Measurements from ENCODE around the gene DAD1. TPM values are rescaled to one million over a fixed set of nuclear protein-coding genes. Genes with fewer than 3 reads are reported as not detected.
"Not testable (repeated sequence)": the region's sequence is repeated elsewhere in the genome, so short reads cannot be mapped to it uniquely, and the experiment has no call there.

DAD1 gene
- polyA plus RNA-seq, 3 donors from 2014 or later, result 602 to 622 (median 602) TPM

DNA sequence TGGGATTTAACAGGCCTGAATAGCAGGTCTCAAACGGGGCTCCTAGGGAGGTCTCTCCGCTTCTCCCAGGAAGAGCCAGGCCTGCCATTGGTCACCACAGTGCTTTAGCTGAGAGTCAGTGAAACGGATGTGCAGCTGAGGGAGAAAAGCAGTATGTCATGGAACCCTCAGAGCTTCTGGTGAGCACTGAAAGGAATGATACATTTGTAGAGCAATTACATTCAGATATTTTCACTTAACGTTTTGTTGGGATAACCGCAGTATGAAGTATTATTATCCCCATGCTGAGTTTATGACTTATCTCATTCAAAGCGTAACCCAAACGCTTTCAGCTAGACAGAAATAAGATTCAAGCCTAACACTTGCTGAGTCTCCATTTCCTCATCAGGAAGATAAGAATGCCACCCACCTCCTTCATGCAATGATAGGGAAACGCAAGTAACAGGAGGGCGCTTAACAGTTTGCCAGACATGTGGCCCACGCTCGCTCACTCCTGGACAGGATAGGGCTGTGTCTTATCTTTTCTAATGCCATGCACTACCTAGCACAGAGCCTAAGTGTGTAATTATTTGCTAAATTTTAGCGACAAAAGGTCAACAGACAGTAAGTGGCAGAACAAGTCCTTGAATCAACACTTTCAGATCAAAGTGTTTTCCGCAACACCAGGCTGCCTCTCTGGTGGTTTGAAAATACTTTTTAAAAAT lies 28.2 kb downstream of the DAD1 start:
- peak; percentile 38 to 49 (median 41) for DNase-seq
- peaks cover 0 to 4% (median 2%) of the 10 kb centered on the region in 6 donors for H3K9me3 Mint-ChIP-seq
- peaks cover 16 to 46% (median 35%) of the 10 kb centered on the region in 3 donors for H3K27me3 Mint-ChIP-seq (ENCODE audit: low read depth in 3 of 3)
- peaks cover 98 to 100% of the 10 kb centered on the region in 2 donors for H3K4me1 Mint-ChIP-seq
- peak overlapping the region; percentile 99 to 100 (median 100) for H3K27ac Mint-ChIP-seq
- H3K4me3 Mint-ChIP-seq, result peak overlapping the region; percentile 68 to 84 (median 76)
- H3K36me3 Mint-ChIP-seq, result peaks cover 0 to 3% (median 0%) of the 10 kb centered on the region in 3 donors

DNA sequence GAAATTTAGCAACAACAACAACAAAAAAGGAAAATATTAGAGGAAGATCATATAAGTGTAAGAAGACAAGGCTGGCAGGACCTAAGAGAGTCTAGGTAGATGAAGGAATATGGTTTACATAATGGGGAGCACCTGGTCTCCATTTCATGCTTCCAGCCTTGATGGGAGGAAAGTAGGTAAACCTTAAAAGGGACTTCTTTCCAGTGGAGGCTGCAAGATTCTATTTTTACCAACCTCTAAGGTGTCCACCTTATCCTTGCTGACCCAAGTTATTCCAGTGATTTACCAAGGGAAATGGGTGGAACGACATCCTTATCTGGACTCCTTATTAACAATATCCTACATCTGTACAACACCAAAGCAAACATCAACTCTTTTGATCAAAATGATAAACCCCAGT lies 30.0 kb downstream of the DAD1 start:
- Mint-ChIP-seq H3K4me3 (peak overlapping the region; percentile 80 to 85 (median 82)), H3K27me3 (ENCODE audit: low read depth in 3 of 3) (peaks cover 19 to 48% (median 38%) of the 10 kb centered on the region in 3 donors), H3K9me3 (peaks cover 0 to 4% (median 2%) of the 10 kb centered on the region in 6 donors), H3K27ac (peak overlapping the region; percentile 99 to 100 (median 100)), H3K4me1 (peaks cover 94 to 96% of the 10 kb centered on the region in 2 donors), H3K36me3 (peaks cover 0 to 3% (median 0%) of the 10 kb centered on the region in 3 donors)
- no peak for DNase-seq

DNA sequence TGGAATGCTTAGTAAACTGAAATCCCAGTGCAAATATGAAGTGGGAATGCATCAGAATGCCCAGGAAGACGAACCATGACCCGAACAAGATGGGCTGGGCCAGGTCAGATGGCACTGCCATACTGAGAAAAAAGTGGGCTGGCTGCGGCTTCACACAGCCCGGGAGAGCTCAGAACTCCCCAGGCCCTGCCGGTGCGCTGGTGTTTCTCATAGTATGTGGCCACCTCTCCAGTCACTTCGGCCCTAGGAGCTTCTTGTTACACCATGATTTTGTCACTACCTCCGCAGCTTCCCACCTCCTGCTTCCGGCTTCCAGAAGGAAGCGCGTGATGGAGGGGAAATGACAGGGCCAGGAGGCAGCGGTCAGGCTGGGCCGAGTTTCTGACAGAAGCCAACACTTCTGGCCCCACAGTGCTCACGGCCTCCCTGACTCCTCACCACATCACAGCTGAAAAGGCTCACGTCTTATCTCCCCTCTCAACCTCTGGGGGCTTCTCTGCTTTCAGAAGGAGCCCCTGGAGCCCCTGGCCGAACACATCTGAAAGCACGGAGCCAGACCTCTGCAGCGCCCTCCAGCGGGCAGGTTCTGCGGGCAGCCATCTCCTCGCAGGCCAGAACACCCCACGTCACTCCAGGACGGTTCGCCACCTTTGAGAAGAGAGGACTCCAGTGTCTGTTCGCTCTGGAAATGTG lies 30.7 kb downstream of the DAD1 start:
- H3K4me1 Mint-ChIP-seq, result peaks cover 93 to 96% of the 10 kb centered on the region in 2 donors
- H3K27ac Mint-ChIP-seq, result peak overlapping the region; percentile 99 to 100 (median 100)
- H3K9me3 Mint-ChIP-seq, result peaks cover 0 to 4% (median 2%) of the 10 kb centered on the region in 6 donors
- DNase-seq, result peak; percentile 73 to 77 (median 75)
- peaks cover 21 to 48% (median 38%) of the 10 kb centered on the region in 3 donors for H3K27me3 Mint-ChIP-seq (ENCODE audit: low read depth in 3 of 3)
- H3K4me3 Mint-ChIP-seq, result peak overlapping the region; percentile 80 to 85 (median 82)
- peaks cover 0 to 3% (median 0%) of the 10 kb centered on the region in 3 donors for H3K36me3 Mint-ChIP-seq

DNA sequence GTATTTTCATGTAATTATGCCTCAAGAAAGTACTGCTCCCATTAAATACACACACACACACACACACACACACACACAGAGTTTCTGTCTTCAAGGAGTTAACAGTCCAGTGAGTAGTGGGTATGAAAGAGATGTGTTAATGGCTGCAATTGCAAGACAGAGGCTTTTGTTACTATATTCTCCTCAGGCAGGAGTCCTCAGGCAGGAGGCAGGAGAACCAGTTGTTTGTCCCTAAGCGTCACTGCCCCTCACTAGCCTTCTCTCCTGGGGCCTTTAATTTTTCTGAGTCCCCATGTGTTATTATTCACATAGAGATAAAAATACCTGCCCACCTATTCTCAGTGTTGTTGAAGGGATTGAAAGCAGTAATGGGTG lies 31.2 kb downstream of the DAD1 start:
- H3K9me3 Mint-ChIP-seq, result peaks cover 0 to 4% (median 2%) of the 10 kb centered on the region in 6 donors
- H3K4me1 Mint-ChIP-seq, result peaks cover 90 to 96% of the 10 kb centered on the region in 2 donors
- H3K27me3 Mint-ChIP-seq (ENCODE audit: low read depth in 3 of 3), result peaks cover 21 to 48% (median 38%) of the 10 kb centered on the region in 3 donors
- peak overlapping the region; percentile 80 to 85 (median 82) for H3K4me3 Mint-ChIP-seq
- DNase-seq, result no peak
- peak overlapping the region; percentile 99 to 100 (median 100) for H3K27ac Mint-ChIP-seq
- peaks cover 0 to 4% (median 0%) of the 10 kb centered on the region in 3 donors for H3K36me3 Mint-ChIP-seq

DNA sequence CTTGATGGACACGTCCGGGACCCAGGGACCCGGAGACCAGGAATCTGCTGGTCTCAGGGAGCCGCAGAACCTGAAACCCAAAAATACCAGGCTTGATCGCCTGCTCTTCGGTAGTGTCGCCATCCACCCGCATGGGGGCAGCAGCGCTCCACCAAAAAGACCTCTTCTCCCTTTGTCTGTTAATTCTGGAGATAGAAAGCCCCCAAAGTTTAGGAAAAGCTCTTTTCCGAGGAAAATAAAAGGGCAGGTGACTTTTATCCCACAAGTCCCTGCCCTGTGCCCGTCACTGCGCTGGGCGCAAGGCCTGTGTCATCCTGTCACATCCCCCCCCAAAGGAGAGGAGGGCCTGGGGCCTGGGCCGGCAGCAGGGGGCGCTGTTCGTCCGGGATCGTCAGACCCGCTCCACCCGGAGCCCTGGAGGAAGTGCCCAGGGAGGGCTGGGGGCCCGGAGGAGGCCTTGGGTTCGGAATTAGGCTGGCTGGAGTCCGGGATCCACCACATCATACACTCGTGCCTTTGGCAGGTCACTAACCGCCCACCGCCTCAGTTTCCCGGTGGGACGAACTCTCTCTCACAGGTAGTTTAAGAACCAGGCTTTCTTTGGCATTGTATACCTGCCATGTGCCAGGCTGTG lies 31.9 kb downstream of the DAD1 start:
- Mint-ChIP-seq H3K27ac (peak overlapping the region; percentile 99 to 100 (median 100)), H3K9me3 (peaks cover 0 to 4% (median 2%) of the 10 kb centered on the region in 6 donors), H3K4me1 (peaks cover 90 to 96% of the 10 kb centered on the region in 2 donors), H3K36me3 (peaks cover 0 to 6% (median 0%) of the 10 kb centered on the region in 3 donors), H3K27me3 (ENCODE audit: low read depth in 3 of 3) (peaks cover 21 to 47% (median 38%) of the 10 kb centered on the region in 3 donors), H3K4me3 (peak overlapping the region; percentile 80 to 82 (median 81))
- DNase-seq, result peak; percentile 92 to 93 (median 92)

DNA sequence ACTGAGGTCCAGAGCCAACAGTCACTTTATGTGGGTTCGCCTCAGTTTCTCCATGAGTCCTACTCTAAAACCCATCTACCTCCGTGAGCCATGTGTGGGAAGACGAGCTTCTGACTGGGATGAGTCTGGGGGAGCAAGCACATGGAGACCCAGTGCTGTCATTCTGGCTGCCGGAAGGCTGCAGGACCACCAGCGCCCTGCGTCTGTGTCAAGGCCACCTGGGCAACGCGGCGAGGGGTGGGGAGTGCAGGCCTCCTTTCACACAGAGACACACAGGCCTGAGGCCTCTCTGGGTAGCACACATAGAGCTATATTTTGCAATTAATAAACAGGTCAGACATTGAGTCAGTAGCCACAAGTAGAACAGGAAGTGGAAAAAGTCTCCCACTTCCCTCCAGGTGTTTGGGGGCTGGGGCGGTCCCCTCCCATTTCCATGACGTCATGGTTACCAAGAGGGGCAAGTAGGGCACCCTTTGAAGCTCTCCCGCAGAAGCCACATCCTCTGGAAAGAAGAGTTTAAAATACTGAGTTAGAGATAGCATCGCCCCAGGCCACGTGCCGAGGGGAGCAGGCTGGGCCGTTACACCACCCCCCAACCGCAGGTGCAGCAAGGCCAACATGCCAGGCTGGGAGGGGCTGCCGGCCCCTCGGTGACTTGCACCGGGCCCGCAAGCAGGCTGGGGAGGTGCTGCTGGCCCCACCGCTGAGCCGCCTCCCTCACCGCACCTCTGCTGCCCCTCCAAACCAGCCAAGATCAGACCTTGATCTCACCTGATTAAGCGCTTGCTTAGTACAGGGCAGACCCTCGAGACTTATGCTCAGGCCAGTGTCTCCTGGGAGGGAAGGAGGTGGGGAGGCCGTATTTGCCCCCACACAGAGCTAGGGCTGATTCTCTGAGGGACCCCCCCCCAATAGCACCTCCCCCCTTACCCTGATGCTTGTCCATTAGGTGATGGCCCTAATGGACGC lies 32.7 kb downstream of the DAD1 start:
- peak overlapping the region; percentile 99 to 100 (median 100) for H3K27ac Mint-ChIP-seq
- H3K4me3 Mint-ChIP-seq, result peak overlapping the region; percentile 80 to 82 (median 81)
- peaks cover 90 to 96% of the 10 kb centered on the region in 2 donors for H3K4me1 Mint-ChIP-seq
- H3K9me3 Mint-ChIP-seq, result peaks cover 0 to 4% (median 2%) of the 10 kb centered on the region in 6 donors
- H3K27me3 Mint-ChIP-seq (ENCODE audit: low read depth in 3 of 3), result peaks cover 16 to 39% (median 33%) of the 10 kb centered on the region in 3 donors
- peaks cover 0 to 8% (median 2%) of the 10 kb centered on the region in 3 donors for H3K36me3 Mint-ChIP-seq
- peak; percentile 100 for DNase-seq

DNA sequence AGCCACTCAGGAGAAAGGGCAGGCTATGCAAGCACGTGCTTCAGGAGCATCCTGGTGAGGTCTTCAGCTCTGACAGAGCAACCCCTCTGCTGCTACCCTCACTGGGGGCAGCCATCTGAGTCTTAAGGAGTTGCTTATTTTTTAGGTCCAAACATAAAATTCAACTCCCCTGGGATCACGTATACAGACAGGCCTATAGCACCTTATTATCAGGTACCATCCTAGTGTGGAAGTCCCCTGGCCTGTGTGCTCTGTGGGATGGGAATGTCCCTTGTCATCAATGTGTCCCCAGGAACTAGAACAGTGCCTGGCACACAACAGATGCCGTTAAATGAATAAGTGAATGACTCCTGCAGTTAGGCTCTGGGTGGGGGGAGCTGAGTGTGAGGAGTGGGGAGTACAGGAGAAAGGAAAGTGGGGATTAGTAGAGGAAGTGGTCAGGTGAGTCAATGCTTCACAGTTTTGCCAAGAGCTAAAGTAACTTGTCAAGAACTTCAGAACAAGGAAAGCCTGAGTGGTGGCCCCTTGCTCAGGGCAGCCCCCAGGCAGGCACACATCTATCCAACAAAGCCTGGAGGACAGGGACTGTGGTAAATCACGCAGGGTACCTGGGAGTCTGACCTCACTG lies 33.5 kb downstream of the DAD1 start:
- DNase-seq, result peak in 1 of 3 donors; percentile 58
- H3K4me3 Mint-ChIP-seq, result peak overlapping the region; percentile 80 to 82 (median 81)

DNA sequence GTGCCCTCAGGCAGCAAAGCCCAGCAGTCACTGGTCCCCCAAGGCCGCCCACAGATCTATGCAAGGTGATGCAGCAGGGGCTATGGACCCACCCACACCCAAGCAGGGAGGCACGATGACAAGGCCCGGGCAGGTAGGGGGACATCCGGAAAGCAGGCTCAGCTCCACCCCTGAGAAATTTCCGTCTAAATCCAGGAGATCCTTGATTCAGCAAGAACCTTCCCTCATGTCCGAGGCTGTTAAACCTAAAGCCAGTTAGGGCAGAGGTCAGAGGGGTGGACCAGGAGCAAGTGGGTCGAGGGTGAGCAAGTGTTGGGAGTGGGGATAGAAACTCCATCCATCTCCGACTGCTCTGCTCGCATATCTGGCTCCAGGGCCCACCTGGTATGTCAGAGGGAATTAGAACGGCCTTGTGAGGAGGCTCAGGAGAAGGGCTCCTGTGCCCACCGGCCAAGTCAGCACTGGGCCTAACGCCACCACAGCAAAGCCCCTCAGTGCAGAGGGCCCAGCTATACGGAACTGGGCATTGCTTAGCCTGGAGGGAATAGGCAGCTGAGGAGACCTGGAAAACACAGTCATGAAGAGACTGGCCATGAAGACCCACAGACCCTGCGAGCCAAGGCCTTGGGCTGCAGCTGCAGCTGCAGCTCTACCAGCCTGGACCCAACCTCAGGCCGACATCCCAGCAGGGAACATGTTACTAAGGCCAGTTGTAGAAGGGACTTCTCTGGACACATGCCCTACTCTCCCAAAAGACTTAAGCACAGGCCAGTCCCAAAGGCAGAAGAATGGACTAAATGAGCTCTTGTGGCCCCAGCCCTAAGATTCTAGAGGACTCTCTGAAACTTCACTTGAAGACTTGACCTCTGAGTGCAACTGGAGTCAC lies 34.3 kb downstream of the DAD1 start:
- Mint-ChIP-seq H3K9me3 (peaks cover 0 to 4% (median 2%) of the 10 kb centered on the region in 6 donors), H3K27me3 (ENCODE audit: low read depth in 3 of 3) (peaks cover 18 to 33% (median 28%) of the 10 kb centered on the region in 3 donors)

More for the DNA sequence above, 33.5 kb downstream of the DAD1 start:
- peaks cover 90 to 96% of the 10 kb centered on the region in 2 donors for H3K4me1 Mint-ChIP-seq
- H3K27me3 Mint-ChIP-seq (ENCODE audit: low read depth in 3 of 3), result peaks cover 16 to 35% (median 29%) of the 10 kb centered on the region in 3 donors
- peaks cover 3 to 16% (median 4%) of the 10 kb centered on the region in 3 donors for H3K36me3 Mint-ChIP-seq
- peak overlapping the region; percentile 99 to 100 (median 100) for H3K27ac Mint-ChIP-seq
- H3K9me3 Mint-ChIP-seq, result peaks cover 0 to 4% (median 2%) of the 10 kb centered on the region in 6 donors

DNA sequence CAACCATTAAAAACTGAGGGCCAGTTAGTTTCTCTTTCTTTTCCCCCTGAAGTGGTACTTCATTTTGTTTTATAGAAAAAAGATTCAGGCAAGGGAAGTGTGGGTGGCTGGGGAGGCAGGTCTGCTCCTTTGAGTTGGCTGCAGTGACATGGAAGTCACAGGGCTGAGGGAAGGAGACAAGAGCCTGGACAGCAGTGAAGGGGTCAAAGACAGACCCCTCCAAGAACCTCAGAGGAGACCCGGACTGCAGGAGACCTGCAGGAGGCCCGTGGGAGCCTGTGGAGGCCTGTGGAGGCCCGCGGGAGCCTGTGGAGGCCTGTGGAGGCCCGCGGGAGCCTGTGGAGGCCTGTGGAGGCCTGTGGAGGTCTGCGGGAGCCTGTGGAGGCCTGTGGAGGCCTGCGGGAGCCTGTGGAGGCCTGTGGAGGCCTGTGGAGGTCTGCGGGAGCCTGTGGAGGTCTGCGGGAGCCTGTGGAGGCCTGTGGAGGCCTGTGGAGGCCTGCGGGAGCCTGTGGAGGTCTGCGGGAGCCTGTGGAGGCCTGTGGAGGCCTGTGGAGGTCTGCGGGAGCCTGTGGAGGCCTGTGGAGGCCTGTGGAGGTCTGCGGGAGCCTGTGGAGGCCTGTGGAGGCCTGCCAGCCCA lies 35.0 kb downstream of the DAD1 start:
- not testable (repeated sequence) for H3K9me3 Mint-ChIP-seq, DNase-seq
- H3K4me1 Mint-ChIP-seq, result peaks cover 90 to 96% of the 10 kb centered on the region in 2 donors
- H3K27ac Mint-ChIP-seq, result peak overlapping the region; percentile 98 to 100 (median 100)
- peaks cover 18 to 31% (median 28%) of the 10 kb centered on the region in 3 donors for H3K27me3 Mint-ChIP-seq (ENCODE audit: low read depth in 3 of 3)
- H3K36me3 Mint-ChIP-seq, result peaks cover 7 to 30% (median 9%) of the 10 kb centered on the region in 3 donors
- H3K4me3 Mint-ChIP-seq, result peak overlapping the region in 4 of 5 donors; percentile 7 to 42 (median 17)

More for the DNA sequence above, 34.3 kb downstream of the DAD1 start:
- Mint-ChIP-seq H3K36me3 (peaks cover 3 to 23% (median 4%) of the 10 kb centered on the region in 3 donors), H3K4me3 (peak overlapping the region in 4 of 5 donors; percentile 80 to 82 (median 82)), H3K4me1 (peaks cover 90 to 96% of the 10 kb centered on the region in 2 donors), H3K27ac (peak overlapping the region; percentile 99 to 100 (median 100))
- DNase-seq, result no peak

DNA sequence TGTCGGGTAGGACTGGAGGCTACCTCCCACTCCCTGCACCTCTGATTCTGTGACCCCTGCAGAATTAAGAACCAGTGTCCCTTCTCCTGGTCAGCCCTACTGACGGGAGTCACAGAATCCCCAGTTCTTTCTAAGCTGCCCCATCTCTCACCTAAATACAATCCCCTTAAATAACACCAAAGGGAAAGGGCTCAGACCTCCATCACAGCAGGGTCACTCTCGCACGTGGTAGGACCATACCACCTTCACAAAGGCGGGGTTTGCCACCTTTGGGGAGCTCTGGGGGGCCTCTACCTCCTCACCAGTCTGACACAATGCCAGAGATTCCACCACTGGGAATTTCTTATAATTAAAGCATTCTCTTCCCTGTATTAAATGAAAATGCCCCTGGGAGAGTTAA lies 35.6 kb downstream of the DAD1 start:
- Mint-ChIP-seq H3K4me1 (peaks cover 87 to 96% of the 10 kb centered on the region in 2 donors), H3K9me3 (peaks cover 0 to 4% (median 2%) of the 10 kb centered on the region in 6 donors), H3K36me3 (peaks cover 10 to 34% (median 13%) of the 10 kb centered on the region in 3 donors), H3K27me3 (ENCODE audit: low read depth in 3 of 3) (peaks cover 17 to 28% (median 26%) of the 10 kb centered on the region in 3 donors), H3K27ac (peak overlapping the region; percentile 98 to 100 (median 99)), H3K4me3 (peak overlapping the region in 3 of 5 donors; percentile 7 to 25 (median 9))
- no peak for DNase-seq

DNA sequence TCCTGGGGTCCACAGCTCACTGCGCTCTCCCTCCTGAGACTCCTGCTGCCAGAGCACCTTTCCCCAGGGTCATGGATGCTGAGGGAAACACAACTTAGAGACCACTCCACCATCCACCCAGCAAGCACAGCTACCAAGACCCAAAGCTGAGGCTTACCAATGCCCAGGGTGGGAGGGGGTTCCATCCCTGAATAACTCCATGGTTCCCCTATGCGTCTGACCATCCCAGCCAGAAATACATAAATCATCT lies 36.3 kb downstream of the DAD1 start:
- Mint-ChIP-seq H3K27me3 (ENCODE audit: low read depth in 3 of 3) (peaks cover 12 to 25% (median 25%) of the 10 kb centered on the region in 3 donors), H3K4me3 (peak overlapping the region in 1 of 5 donors; percentile 7), H3K27ac (peak overlapping the region; percentile 98 to 100 (median 99)), H3K4me1 (peaks cover 81 to 96% of the 10 kb centered on the region in 2 donors), H3K9me3 (peaks cover 0 to 4% (median 2%) of the 10 kb centered on the region in 6 donors), H3K36me3 (peaks cover 16 to 41% (median 20%) of the 10 kb centered on the region in 3 donors)
- DNase-seq, result no peak
